Embryonic facial prominence (tissue), 1 donor: ENCODE measurements around the gene ABCA4.
"Not testable (repeated sequence)": the region's sequence is repeated elsewhere in the genome, so short reads cannot be mapped to it uniquely, and the experiment has no call there.

ENCODE experiments used
- DNase-seq: peaks from one replicate; pipeline ENCODE4 v3.0.0-alpha.2; 2016; ENCODE audit errors: extremely low spot score

The ABCA4 gene

GRCh38 chr1:93979040-93979717 lies 141.8 kb downstream of the ABCA4 start:
- no peak for DNase-seq

- DNase-seq = no peak
Measured at GRCh38 chr1:93977598-93977945, 143.4 kb downstream of the ABCA4 start.

GRCh38 chr1:93976711-93977597 lies 144.0 kb downstream of the ABCA4 start:
- DNase-seq = no peak

DNA sequence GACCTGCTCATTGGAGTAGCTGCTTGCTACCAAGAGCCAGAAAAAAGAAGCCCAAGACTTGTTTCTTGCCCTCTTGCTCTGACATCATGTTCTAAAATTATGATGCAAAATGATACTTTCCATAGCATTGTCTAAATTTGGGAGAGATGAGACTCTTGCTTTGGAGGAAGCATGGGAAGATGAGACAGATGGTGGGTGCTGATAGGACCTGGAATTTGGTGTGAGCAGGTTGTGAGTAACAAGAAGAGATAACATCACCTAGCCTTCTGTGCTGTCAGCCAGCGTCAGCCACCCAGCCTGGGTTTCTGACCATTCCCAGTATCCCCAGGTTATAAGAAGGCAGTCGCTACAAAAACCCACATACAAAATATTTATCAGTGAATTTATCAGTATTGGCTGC lies 144.7 kb downstream of the ABCA4 start:
- DNase-seq = no peak

DNA sequence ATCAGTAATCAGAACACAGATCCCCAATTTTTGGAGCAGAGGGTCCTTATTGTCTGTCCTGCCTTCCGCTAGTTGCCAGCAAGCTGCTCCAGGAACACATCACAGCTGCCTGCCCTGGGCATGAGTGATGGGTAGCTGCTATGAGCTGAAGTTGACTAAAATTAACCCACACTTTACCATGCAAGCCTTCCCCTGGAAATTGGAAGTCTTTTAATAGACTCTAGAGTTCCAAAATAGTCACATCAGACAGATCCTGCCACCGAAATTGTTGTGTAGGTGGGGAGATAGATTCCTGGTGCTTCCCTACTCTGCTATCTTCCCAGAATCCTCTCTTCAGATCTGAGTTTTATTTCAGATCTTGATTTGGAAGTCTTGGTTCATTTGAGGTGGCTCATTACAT lies 148.6 kb downstream of the ABCA4 start:
- DNase-seq = no peak

DNA sequence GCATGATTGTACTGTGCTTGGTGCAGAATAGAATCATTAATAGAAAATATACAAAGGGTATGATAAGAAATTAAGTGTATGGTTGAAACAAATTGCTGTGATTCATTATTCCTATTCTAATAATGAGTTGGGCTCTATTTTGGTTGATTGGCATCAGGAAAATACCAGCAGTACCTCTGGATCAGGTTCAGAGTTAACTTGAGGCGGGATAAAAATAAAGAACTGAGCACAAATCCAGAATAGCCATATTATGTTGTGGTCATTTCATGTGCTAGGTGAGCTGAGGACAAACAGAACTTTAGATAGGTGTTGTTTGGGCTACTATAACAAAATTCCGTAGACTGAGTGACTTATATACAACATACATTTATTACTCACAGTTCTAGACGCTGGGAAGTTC lies 151.1 kb downstream of the ABCA4 start:
- DNase-seq = no peak

DNA sequence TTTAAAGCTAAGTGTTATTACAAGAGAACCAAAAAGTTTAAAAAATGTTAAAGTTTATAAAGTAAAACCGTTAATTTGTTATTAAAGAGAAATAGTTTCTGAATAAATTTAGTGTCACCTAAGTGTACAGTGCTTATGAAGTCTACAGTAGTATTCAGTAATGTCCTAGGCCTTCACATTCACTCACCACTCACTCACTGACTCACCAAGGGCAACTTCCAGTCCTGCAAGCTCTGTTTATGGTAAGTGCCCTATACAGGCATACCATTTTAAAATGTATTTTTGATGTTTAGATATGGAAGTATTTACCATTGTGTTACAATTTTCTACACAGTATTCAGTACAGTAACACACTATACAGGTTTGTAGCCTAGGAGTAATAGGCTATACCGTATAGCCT lies 151.6 kb downstream of the ABCA4 start:
- DNase-seq = no peak

DNA sequence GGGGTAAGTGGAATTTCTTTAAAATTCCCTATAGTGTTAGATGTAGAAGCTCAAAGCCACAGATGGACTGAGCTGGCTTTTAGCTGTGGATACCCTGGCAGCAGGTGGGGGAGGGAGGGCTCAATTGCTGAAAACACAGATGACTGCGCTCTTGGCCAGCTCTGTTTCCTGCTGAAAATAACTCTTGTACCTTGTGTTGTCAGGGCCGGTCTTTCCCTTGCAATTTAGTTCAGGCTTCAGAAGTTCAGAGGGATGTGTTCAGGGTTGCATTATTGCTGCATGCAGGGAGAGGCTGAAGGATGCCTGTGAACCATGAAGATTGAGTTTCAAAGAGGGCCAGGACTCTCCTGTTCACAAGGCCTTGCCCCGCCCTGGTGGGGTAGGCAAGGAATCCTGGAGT lies 153.6 kb downstream of the ABCA4 start:
- DNase-seq = no peak

DNA sequence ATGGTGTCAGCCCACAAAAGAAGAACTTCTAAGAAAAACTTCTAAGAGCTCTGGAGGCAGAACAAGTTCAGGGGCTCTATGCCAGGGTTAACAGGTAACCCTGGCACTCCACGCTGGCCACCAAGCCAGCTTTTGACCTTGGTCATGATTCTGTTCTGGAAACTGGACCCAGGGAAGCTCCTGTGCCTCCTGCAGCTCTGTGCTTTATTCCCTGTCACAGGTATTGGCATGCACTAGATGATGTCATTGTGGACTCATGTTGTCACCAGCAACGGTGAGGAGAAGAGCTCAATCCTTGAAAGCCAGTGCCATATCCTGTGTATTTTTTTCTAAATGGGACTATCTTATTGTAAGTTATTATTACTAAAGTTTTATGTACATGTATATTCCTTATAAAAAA lies 155.1 kb downstream of the ABCA4 start:
- no peak for DNase-seq

- no peak for DNase-seq
Measured at GRCh38 chr1:93965256-93965655, 155.7 kb downstream of the ABCA4 start.

- DNase-seq = no peak
Measured at GRCh38 chr1:93964777-93965200, 156.2 kb downstream of the ABCA4 start.

- no peak for DNase-seq
Measured at GRCh38 chr1:93964096-93964776, 156.7 kb downstream of the ABCA4 start.

DNA sequence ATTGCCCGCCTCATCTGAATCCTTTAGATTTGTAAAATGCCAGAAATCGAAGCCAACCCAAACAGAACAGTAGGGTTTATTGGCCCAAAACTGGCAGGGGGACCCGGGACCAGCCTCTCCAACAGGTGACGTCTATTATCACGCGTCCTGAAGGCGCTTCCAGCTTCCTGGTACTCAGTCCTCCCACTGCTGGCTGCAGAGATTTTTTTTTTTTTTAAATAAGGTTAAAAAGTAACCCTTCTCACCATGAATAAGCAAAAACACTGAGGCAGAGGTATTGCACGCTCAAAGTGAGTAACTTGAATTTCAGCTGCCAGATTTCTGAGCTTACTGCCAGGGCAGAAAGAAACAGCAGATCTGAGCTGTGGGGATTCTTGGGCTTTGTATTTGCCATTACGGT lies 157.4 kb downstream of the ABCA4 start:
- no peak for DNase-seq

GRCh38 chr1:93961906-93962305 lies 159.0 kb downstream of the ABCA4 start:
- no peak for DNase-seq

GRCh38 chr1:93961443-93961842 lies 159.5 kb downstream of the ABCA4 start:
- no peak for DNase-seq

GRCh38 chr1:93960641-93961147 lies 160.3 kb downstream of the ABCA4 start:
- no peak for DNase-seq

- no peak for DNase-seq
Measured at GRCh38 chr1:93959413-93959812, 161.5 kb downstream of the ABCA4 start.

GRCh38 chr1:93958726-93959100 lies 162.2 kb downstream of the ABCA4 start:
- DNase-seq = no peak

DNA sequence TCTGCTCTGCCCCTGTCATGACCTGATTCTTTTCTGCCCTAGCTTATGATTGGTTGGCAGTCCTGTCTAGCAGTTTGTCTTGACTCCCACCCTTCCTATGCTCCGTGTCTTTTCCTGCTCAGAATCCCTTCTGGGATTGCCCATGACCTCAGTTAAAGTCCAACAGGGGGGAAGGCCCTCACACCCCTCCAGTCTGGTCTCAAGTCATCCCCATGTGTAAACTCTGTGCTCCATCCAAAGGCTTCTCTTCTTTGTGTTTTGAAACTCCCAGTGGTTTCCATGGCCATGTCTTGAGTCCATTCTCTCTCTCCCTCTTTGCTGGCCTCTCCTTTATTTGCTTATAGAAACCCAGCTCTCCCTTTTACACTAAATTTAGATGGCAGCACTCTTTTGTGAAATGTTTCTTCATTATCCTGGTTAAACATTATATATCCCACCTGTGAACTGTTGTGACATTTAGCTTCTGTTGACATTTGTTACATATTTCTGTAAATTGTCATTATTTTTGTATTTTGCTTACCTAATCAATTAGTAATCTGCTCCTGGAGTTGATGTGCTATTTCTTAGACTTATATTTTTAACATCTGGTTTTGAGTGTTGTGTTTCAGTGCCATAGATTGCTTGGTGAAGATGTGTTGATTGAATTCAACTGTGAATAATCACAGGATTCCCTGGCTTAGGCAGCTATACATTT lies 162.8 kb downstream of the ABCA4 start:
- DNase-seq = no peak

DNA sequence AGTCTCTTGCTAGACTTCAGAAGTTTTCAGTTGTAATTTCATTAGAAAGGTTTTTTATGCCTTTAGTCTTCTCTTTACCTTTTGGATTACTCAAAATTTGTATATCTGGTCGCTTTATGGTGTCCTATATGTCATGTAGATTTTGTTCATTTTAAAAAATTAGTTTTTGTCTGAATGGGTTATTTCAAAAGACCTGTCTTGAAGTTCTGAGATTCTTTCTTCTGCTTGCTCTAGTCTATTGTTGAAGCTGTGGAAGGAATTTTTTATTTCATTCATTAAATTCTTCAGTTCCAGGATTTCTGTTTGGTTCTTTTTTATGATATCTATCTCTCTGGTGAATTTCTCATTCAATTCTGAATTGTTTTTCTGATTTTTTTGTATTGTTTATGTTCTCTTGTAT lies 165.2 kb downstream of the ABCA4 start:
- no peak for DNase-seq

- DNase-seq = not testable (repeated sequence)
Measured at GRCh38 chr1:93947002-93947686, 173.8 kb downstream of the ABCA4 start.
